Colonic mucosa (tissue), 4 donors: ENCODE results near the gene ACSF3. TPM values are rescaled to one million over a fixed set of nuclear protein-coding genes. Genes with fewer than 3 reads are reported as not detected.

Experiments used
- DNase-seq: peaks from one replicate; pipeline ENCODE4 v3.0.0-alpha.2; 2020
- H3K27ac ChIP-seq: fragments of 200-600 bp; one replicate; pipeline ENCODE4 v1.8.0; 2021
- H3K27me3 ChIP-seq: fragments of 200-600 bp; one replicate; pipeline ENCODE4 v1.8.0; 2021
- H3K36me3 ChIP-seq: fragments of 200-600 bp; one replicate; pipeline ENCODE4 v1.8.0; 2021
- H3K4me1 ChIP-seq: fragments of 200-600 bp; one replicate; pipeline ENCODE4 v1.8.0; 2021; ENCODE audit warnings: mild to moderate bottlenecking
- H3K4me3 ChIP-seq: fragments of 200-600 bp; one replicate; pipeline ENCODE4 v1.8.0; 2021
- H3K9ac ChIP-seq, 2 donors: one replicate each; pipeline ENCODE4 v1.7.0; 2013; ENCODE audit warnings: control low read depth in 2 of 2, low read depth in 2 of 2, low read length in 2 of 2
- H3K9me3 ChIP-seq: fragments of 200-600 bp; one replicate; pipeline ENCODE4 v1.8.0; 2021
- CTCF ChIP-seq: fragments of 200-600 bp; IDR thresholded peaks from one replicate; pipeline ENCODE4 v1.8.0; 2022; ENCODE audit warnings: antibody characterized with exemption, mild to moderate bottlenecking
- intact Hi-C: fragments of 100-400 bp; cut with DNase I; formaldehyde crosslinking; loops from one replicate; pipeline ENCODE4 v1.14.1; 2022
- total RNA-seq, 2 donors: library from RNA; stranded (reverse); fragmentation: NEBNext Ultra II Directional in 1 of 2; extraction: Animal tissue kit (Norgen Biotek cat#: 25700) in 1 of 2; gene quantifications; one replicate each; pipeline ENCODE4 v1.2.1, GENCODE V29; 2021
- donor health status: healthy.
- donor health status: DM: no; HTN: no; CAD: no.
- donor health status: DM: no; HTN: no; CAD: no.

The ACSF3 gene
- total RNA-seq, 2 donors from 2014 or later, result 60.2 TPM

DNA sequence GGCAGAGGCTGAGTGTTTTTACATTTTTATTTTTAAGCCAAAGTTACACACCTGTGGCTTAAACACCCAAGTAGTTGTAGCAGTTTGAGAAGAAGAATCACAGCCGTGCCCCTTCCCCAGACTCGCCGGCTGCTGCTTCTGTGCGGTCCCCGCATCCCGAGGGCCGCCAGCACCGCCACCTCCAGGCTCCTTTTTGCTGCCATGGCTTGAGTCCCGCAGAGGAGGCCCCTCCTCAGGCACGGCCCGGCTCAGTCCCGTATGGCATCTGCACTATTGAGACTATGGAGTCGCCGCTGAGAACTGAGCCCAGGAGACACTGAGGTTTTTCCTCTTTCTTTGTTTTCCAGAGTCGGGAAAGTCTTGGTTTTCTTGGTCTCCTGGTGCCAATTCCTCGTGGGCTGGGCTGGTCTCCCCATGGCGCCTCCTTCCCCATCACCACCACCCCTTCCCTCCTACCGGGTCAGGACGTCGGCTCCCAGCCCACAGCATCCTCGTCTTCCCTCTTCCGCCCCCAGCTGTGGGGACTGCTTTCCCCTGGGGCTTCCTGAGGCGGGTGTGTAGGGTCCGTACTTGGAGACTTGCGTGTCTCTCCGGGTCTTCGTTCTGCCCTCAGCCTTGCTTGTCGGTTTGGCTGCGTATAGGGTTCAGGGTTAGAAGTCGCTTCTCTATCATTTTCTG lies 45.3 kb downstream of the ACSF3 start:
- no peak for DNase-seq
- H3K36me3 ChIP-seq, result no peaks in the 10 kb centered on the region
- no peak for TF ChIP-seq CTCF
- no peak overlapping the region for H3K9ac ChIP-seq
- no peak overlapping the region for H3K4me3 ChIP-seq
- H3K9me3 ChIP-seq, result no peaks in the 10 kb centered on the region
- intact Hi-C loops, result no loop called here
- no peak overlapping the region for H3K27ac ChIP-seq
- H3K27me3 ChIP-seq, result no peaks in the 10 kb centered on the region
- H3K4me1 ChIP-seq, result no peaks in the 10 kb centered on the region

GRCh38 chr16:89139907-89140361 lies 46.3 kb downstream of the ACSF3 start:
- Histone ChIP-seq H3K9me3 (no peaks in the 10 kb centered on the region), H3K4me3 (no peak overlapping the region), H3K9ac (no peak overlapping the region), H3K4me1 (no peaks in the 10 kb centered on the region), H3K27ac (no peak overlapping the region), H3K36me3 (no peaks in the 10 kb centered on the region), H3K27me3 (no peaks in the 10 kb centered on the region)
- intact Hi-C loops, result no loop called here
- DNase-seq, result no peak
- no peak for TF ChIP-seq CTCF

GRCh38 chr16:89140401-89140800 lies 46.7 kb downstream of the ACSF3 start:
- H3K4me1 ChIP-seq, result no peaks in the 10 kb centered on the region
- H3K4me3 ChIP-seq, result no peak overlapping the region
- no peak overlapping the region for H3K27ac ChIP-seq
- H3K27me3 ChIP-seq, result no peaks in the 10 kb centered on the region
- H3K36me3 ChIP-seq, result no peaks in the 10 kb centered on the region
- DNase-seq, result no peak
- no peaks in the 10 kb centered on the region for H3K9me3 ChIP-seq
- intact Hi-C loops, result no loop called here
- no peak for TF ChIP-seq CTCF
- no peak overlapping the region for H3K9ac ChIP-seq

DNA sequence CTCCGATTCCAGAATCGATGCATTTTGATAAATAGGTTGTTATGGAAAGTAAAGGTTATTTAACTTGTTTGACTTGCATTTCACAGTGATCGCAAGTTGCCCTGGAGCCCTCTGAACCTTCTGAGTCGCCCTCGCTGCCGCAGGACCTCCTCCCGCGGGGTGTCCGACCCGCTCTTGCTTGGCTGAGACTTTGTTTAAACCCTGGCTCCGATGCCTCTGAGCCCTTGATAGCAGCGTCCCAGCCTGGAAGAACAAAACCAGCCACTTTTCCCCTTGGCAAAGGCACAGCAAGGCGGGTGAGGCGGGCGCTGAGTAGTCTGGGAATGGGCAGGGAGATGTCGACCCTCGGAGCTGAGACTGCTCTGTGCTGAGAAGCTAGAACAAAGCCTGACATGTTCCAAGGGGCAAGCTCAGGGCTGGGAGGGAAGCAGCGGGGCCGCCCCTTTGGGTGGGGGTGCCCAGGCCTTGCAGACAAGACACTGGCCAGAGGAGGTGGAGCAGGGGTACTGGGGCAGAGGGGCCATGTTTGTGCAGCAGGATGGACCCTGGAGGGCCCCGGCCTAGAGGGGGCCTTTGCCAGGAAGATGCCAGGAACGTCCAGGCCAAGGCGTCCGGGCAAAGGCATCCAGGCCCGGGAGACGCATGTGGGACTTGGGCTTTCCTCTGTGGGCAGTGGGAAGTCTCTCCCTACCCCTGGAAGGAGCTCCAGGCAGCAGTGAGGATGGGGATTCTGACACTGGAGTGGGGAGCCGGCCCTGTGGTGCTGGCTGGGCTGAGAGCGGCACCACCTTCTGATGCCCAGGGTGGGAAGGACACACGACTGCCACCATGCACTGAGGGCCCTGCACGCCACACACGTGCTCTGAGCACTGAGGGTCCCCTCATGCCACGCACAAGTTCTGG lies 47.6 kb downstream of the ACSF3 start:
- Histone ChIP-seq H3K36me3 (peaks cover 4% of the 10 kb centered on the region), H3K27me3 (no peaks in the 10 kb centered on the region), H3K9me3 (no peaks in the 10 kb centered on the region), H3K9ac (no peak overlapping the region), H3K27ac (no peak overlapping the region), H3K4me3 (no peak overlapping the region), H3K4me1 (no peaks in the 10 kb centered on the region)
- intact Hi-C loops, result no loop called here
- no peak for DNase-seq
- no peak for TF ChIP-seq CTCF

- TF ChIP-seq CTCF, result no peak
- no peak overlapping the region for H3K27ac ChIP-seq
- no peaks in the 10 kb centered on the region for H3K4me1 ChIP-seq
- intact Hi-C loops, result no loop called here
- peaks cover 4% of the 10 kb centered on the region for H3K36me3 ChIP-seq
- no peak overlapping the region for H3K4me3 ChIP-seq
- no peaks in the 10 kb centered on the region for H3K9me3 ChIP-seq
- H3K9ac ChIP-seq, result no peak overlapping the region
- H3K27me3 ChIP-seq, result no peaks in the 10 kb centered on the region
- no peak for DNase-seq
These were observed 48.2 kb downstream of the ACSF3 start for GRCh38 chr16:89141884-89142267.
